Measurements from ENCODE around the gene LIMS2. TPM values are rescaled to one million over a fixed set of nuclear protein-coding genes. Genes with fewer than 3 reads are reported as not detected.
A peak's percentile ranks its signal among the peaks of the same experiment; 100 is the strongest.

Gene LIMS2
- total and polyA plus RNA-seq, 2 donors (not counting 1 experiment from before 2014, with no cell fraction given): 1.8 to 17.3 TPM

- Histone ChIP-seq H2AFZ (ENCODE audit: low read length) (no peak overlapping the region), H3K4me1 (ENCODE audit: control insufficient read depth, extremely low read depth, insufficient read depth, low read length) (peaks cover 9% of the 10 kb centered on the region), H3K27ac (ENCODE audit: insufficient read depth, low read length) (no peak overlapping the region), H3K9me3 (ENCODE audit: control insufficient read depth, insufficient read depth, low read depth, low read length) (no peaks in the 10 kb centered on the region), H3K9ac (ENCODE audit: insufficient read depth, low read length) (no peak overlapping the region), H3K79me2 (ENCODE audit: control insufficient read depth, insufficient read depth, low read length) (no peaks in the 10 kb centered on the region), H4K20me1 (ENCODE audit: control insufficient read depth, extremely low read depth, insufficient read depth, low read length) (no peaks in the 10 kb centered on the region), H3K4me2 (ENCODE audit: extremely low read depth, insufficient read depth, low read length) (no peak overlapping the region), H3K27me3 (ENCODE audit: control insufficient read depth, insufficient read depth, low read length) (no peaks in the 10 kb centered on the region), H3K36me3 (ENCODE audit: control insufficient read depth, insufficient read depth, low read length) (no peaks in the 10 kb centered on the region), H3K4me3 (replicated peaks in 1 of 4; ENCODE audit: control extremely low read depth in 1 of 4, insufficient read depth in 1 of 4, low read depth in 3 of 4, low read length in 4 of 4) (no peak overlapping the region)
- no peak for DNase-seq (ENCODE audit: low read depth in 2 of 2)
- TF ChIP-seq CTCF (conservative IDR thresholded peaks at IDR 0.05 in 1 of 2, IDR thresholded peaks at IDR 0.05 in 1 of 2; ENCODE audit: low read depth in 1 of 2, low read length in 2 of 2): no peak
Observed at GRCh38 chr2:127638361-127639110, 36.8 kb downstream of the LIMS2 start.

- TF ChIP-seq EZH2 (IDR thresholded peaks at IDR 0.05; ENCODE audit: low read length, missing control alignments): no peak
- no peak for TF ChIP-seq CTCF (conservative IDR thresholded peaks at IDR 0.05 in 1 of 2, IDR thresholded peaks at IDR 0.05 in 1 of 2; ENCODE audit: low read depth in 1 of 2, low read length in 2 of 2)
- Histone ChIP-seq H3K4me3 (replicated peaks in 1 of 4; ENCODE audit: control extremely low read depth in 1 of 4, insufficient read depth in 1 of 4, low read depth in 3 of 4, low read length in 4 of 4) (no peak overlapping the region), H3K4me1 (ENCODE audit: control insufficient read depth, extremely low read depth, insufficient read depth, low read length) (peaks cover 9% of the 10 kb centered on the region), H2AFZ (ENCODE audit: low read length) (peak overlapping the region; percentile 85), H4K20me1 (ENCODE audit: control insufficient read depth, extremely low read depth, insufficient read depth, low read length) (no peaks in the 10 kb centered on the region), H3K9ac (ENCODE audit: insufficient read depth, low read length) (peak overlapping the region; percentile 16), H3K9me3 (ENCODE audit: control insufficient read depth, insufficient read depth, low read depth, low read length) (no peaks in the 10 kb centered on the region), H3K27me3 (ENCODE audit: control insufficient read depth, insufficient read depth, low read length) (no peaks in the 10 kb centered on the region), H3K4me2 (ENCODE audit: extremely low read depth, insufficient read depth, low read length) (peak overlapping the region; percentile 25), H3K79me2 (ENCODE audit: control insufficient read depth, insufficient read depth, low read length) (no peaks in the 10 kb centered on the region), H3K36me3 (ENCODE audit: control insufficient read depth, insufficient read depth, low read length) (no peaks in the 10 kb centered on the region), H3K27ac (ENCODE audit: insufficient read depth, low read length) (peak overlapping the region; percentile 73)
- peak; percentile 63 to 82 for DNase-seq (ENCODE audit: low read depth in 2 of 2)
Observed at GRCh38 chr2:127637725-127638252, 37.5 kb downstream of the LIMS2 start.

- Histone ChIP-seq H3K9ac (ENCODE audit: insufficient read depth, low read length) (peak overlapping the region; percentile 17), H3K4me1 (ENCODE audit: control insufficient read depth, extremely low read depth, insufficient read depth, low read length) (peaks cover 9% of the 10 kb centered on the region), H3K36me3 (ENCODE audit: control insufficient read depth, insufficient read depth, low read length) (no peaks in the 10 kb centered on the region), H3K4me2 (ENCODE audit: extremely low read depth, insufficient read depth, low read length) (no peak overlapping the region), H3K9me3 (ENCODE audit: control insufficient read depth, insufficient read depth, low read depth, low read length) (no peaks in the 10 kb centered on the region), H3K27ac (ENCODE audit: insufficient read depth, low read length) (peak overlapping the region; percentile 73), H2AFZ (ENCODE audit: low read length) (no peak overlapping the region), H4K20me1 (ENCODE audit: control insufficient read depth, extremely low read depth, insufficient read depth, low read length) (no peaks in the 10 kb centered on the region), H3K4me3 (replicated peaks in 1 of 4; ENCODE audit: control extremely low read depth in 1 of 4, insufficient read depth in 1 of 4, low read depth in 3 of 4, low read length in 4 of 4) (no peak overlapping the region), H3K79me2 (ENCODE audit: control insufficient read depth, insufficient read depth, low read length) (no peaks in the 10 kb centered on the region), H3K27me3 (ENCODE audit: control insufficient read depth, insufficient read depth, low read length) (no peaks in the 10 kb centered on the region)
- DNase-seq (ENCODE audit: low read depth in 2 of 2): no peak
- TF ChIP-seq EZH2 (IDR thresholded peaks at IDR 0.05; ENCODE audit: low read length, missing control alignments) (no peak), CTCF (conservative IDR thresholded peaks at IDR 0.05 in 1 of 2, IDR thresholded peaks at IDR 0.05 in 1 of 2; ENCODE audit: low read depth in 1 of 2, low read length in 2 of 2) (no peak)
Observed at GRCh38 chr2:127637236-127637630, 38.1 kb downstream of the LIMS2 start.

All from fibroblast of lung (primary cell).